Measurements from ENCODE around the gene KLHL11. TPM values are rescaled to one million over a fixed set of nuclear protein-coding genes. Genes with fewer than 3 reads are reported as not detected.

KLHL11 gene
- total and polyA plus RNA-seq, 9 of the 15 experiments (the other 6 are each of a cell fraction or from before 2014, with no cell fraction given) = 0.20 to 17.0 (median 10.3) TPM

DNA sequence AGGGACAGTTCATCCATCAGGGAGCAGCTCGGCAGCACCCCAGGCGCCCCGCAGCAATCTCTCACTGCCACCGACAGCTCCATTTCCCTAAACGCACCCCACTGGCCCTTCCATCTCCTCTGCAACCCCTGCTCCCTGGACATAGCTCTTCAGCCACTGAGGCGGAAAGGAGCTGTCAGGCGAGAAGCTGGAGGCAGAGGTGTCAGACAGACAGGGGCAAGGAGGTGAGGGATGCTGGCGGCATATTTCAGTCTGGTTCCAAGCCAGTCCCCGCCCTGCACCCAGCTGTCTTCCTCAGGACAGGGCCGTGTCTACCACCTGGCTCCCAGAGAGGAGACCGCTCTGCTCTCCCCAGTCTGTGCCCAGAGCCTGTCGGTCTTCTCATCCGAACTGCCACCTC lies 43.9 kb upstream of the KLHL11 start:
- Histone ChIP-seq H3K4me2 (ENCODE audit: insufficient read depth, low read length) (no peak overlapping the region), H3K27me3 (ENCODE audit: control insufficient read depth in 2 of 2, insufficient read depth in 2 of 2, low read length in 2 of 2) (no peaks in the 10 kb centered on the region), H4K20me1 (replicated peaks; ENCODE audit: control insufficient read depth, insufficient read depth, low read length) (peaks cover 17% of the 10 kb centered on the region), H3K4me1 (replicated peaks in 1 of 2; ENCODE audit: control insufficient read depth in 2 of 2, insufficient read depth in 2 of 2, low read length in 2 of 2) (peaks cover 0 to 4% of the 10 kb centered on the region in 2 experiments; a peak in 4 of 5 replicates), H3K79me2 (ENCODE audit: control insufficient read depth, insufficient read depth, low read length) (peaks cover 21% of the 10 kb centered on the region), H3K36me3 (ENCODE audit: control insufficient read depth, insufficient read depth, low read length) (peaks cover 100% of the 10 kb centered on the region), H3K9ac (ENCODE audit: insufficient read depth in 1 of 2, low read depth in 2 of 2, low read length in 2 of 2) (no peak overlapping the region; a peak in 1 of 4 replicates), H3K27ac (ENCODE audit: extremely low read depth, low read depth, low read length) (no peak overlapping the region), H3K4me3 (no peak overlapping the region), H3K9me1 (ENCODE audit: control insufficient read depth, insufficient read depth, low read length) (peaks cover 10% of the 10 kb centered on the region), H2AFZ (ENCODE audit: low read depth, low read length) (no peak overlapping the region), H3K9me3 (replicated peaks; ENCODE audit: control insufficient read depth, insufficient read depth, low read depth, low read length) (no peaks in the 10 kb centered on the region)
- FAIRE-seq (no peak), DNase-seq (ENCODE audit: extremely low read depth in 1 of 4, low spot score in 3 of 4) (no peak), ATAC-seq (no peak)
- WGBS (ENCODE audit: insufficient coverage, low coverage, missing lambda C conversion rate) = 90% methylated on average over 12 of the region's 13 CpGs
- BruUV-seq (replicated peaks) = no TSS peak
- peak; percentile 22; the same call in 1 of the 2 replicates for TF ChIP-seq RBFOX2 (IDR thresholded peaks at IDR 0.05; ENCODE audit: low read depth, low read length)
- no peak for TF ChIP-seq ZBTB26 (CRISPR knock-in tag; IDR thresholded peaks at IDR 0.05)
- peak; percentile 28; the same call in 1 of the 2 replicates for TF ChIP-seq POLR2G (IDR thresholded peaks at IDR 0.05; ENCODE audit: low read depth, low read length)
- in situ Hi-C loops (cut with MboI) = no loop called here
- CTCF ChIA-PET (ENCODE audit: low intra/inter-chr PET ratio) = no interaction called here
- intact Hi-C loops (cut with micrococcal nuclease) = no loop called here
- POLR2A ChIA-PET = interaction anchor here (0.7 to 3.5 kb wide), 4 partner anchors 10 to 183 kb away, joined by 4 to 18 read pairs (median 8); partner anchors contain the start of gene ACLY

Data from K562 (cell line).